ENCODE results near the gene DMRT2. TPM values are rescaled to one million over a fixed set of nuclear protein-coding genes. Genes with fewer than 3 reads are reported as not detected.

The DMRT2 gene
- total RNA-seq, 1 donor from 2014 or later, result 0.53 TPM

- FAIRE-seq (no peak), DNase-seq (ENCODE audit: low read depth) (peak; percentile 28)
- H3K4me3 ChIP-seq (ENCODE audit: low read depth, low read length), result no peak overlapping the region
- no peaks in the 10 kb centered on the region for H3K27me3 ChIP-seq (ENCODE audit: control insufficient read depth, insufficient read depth, low read length)
- peak; percentile 75 for TF ChIP-seq CTCF (IDR thresholded peaks at IDR 0.05; ENCODE audit: insufficient read depth, low read length, severe bottlenecking)
- no peaks in the 10 kb centered on the region for H3K36me3 ChIP-seq (ENCODE audit: control insufficient read depth, insufficient read depth, low read length)
Observed at GRCh38 chr9:1100945-1101344, 50.8 kb downstream of the DMRT2 start.

- no peaks in the 10 kb centered on the region for H3K27me3 ChIP-seq (ENCODE audit: control insufficient read depth, insufficient read depth, low read length)
- no peaks in the 10 kb centered on the region for H3K36me3 ChIP-seq (ENCODE audit: control insufficient read depth, insufficient read depth, low read length)
- DNase-seq (ENCODE audit: low read depth) (no peak), FAIRE-seq (no peak)
- H3K4me3 ChIP-seq (ENCODE audit: low read depth, low read length), result no peak overlapping the region
- no peak for TF ChIP-seq CTCF (IDR thresholded peaks at IDR 0.05; ENCODE audit: insufficient read depth, low read length, severe bottlenecking)
Observed at GRCh38 chr9:1101846-1102641, 51.9 kb downstream of the DMRT2 start.

- H3K27me3 ChIP-seq (ENCODE audit: control insufficient read depth, insufficient read depth, low read length), result no peaks in the 10 kb centered on the region
- no peaks in the 10 kb centered on the region for H3K36me3 ChIP-seq (ENCODE audit: control insufficient read depth, insufficient read depth, low read length)
- no peak for DNase-seq (ENCODE audit: low read depth)
- TF ChIP-seq CTCF (IDR thresholded peaks at IDR 0.05; ENCODE audit: insufficient read depth, low read length, severe bottlenecking), result no peak
- no peak for FAIRE-seq
- no peak overlapping the region for H3K4me3 ChIP-seq (ENCODE audit: low read depth, low read length)
Observed at GRCh38 chr9:1102642-1102970, 52.4 kb downstream of the DMRT2 start.

Other genes with a start within 250 kb of the DMRT2 start
- gene DMRT1, start 208.7 kb upstream of the DMRT2 start, total RNA-seq, result not detected in 2 replicates
- gene DMRT3, start 73.7 kb upstream of the DMRT2 start, total RNA-seq, result not detected in 2 replicates

Data from bronchial epithelial cell (primary cell).